ENCODE data around the gene PYGO1.

DNA sequence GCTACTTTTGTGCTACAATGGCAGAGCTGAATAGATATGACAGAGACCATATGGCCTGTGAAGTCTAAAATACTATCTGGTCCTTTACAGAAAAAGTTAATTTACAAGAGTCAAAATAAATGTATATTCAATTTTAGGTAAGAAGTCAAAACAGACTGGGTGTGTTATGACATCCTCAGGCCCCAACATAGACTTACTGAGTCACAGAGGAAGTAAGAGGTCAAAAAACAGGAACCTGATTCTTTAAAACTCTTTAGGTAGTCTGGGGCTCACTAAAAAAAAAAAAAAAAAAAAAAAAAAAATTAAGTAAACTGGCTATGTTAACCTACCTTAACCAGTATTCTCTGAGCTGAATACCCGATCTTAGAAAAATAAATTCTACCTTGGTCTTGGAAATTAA, 93.2 kb downstream of the PYGO1 start:
- TF ChIP-seq EZH2 (IDR thresholded peaks at IDR 0.05; ENCODE audit: insufficient read depth, low read length), result no peak
- TF ChIP-seq, protein P1, sequence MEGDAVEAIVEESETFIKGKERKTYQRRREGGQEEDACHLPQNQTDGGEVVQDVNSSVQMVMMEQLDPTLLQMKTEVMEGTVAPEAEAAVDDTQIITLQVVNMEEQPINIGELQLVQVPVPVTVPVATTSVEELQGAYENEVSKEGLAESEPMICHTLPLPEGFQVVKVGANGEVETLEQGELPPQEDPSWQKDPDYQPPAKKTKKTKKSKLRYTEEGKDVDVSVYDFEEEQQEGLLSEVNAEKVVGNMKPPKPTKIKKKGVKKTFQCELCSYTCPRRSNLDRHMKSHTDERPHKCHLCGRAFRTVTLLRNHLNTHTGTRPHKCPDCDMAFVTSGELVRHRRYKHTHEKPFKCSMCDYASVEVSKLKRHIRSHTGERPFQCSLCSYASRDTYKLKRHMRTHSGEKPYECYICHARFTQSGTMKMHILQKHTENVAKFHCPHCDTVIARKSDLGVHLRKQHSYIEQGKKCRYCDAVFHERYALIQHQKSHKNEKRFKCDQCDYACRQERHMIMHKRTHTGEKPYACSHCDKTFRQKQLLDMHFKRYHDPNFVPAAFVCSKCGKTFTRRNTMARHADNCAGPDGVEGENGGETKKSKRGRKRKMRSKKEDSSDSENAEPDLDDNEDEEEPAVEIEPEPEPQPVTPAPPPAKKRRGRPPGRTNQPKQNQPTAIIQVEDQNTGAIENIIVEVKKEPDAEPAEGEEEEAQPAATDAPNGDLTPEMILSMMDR (IDR thresholded peaks at IDR 0.05; ENCODE audit: insufficient read depth, low read depth, low read length), result no peak
